Naive thymus-derived CD8-positive, alpha-beta T cell (primary cell): ENCODE results near the gene BBX. TPM values are rescaled to one million over a fixed set of nuclear protein-coding genes. Genes with fewer than 3 reads are reported as not detected.

Experiments
- ATAC-seq, 2 donors: fragments of 150-1000 bp; cut with Tn5 transposase in 1 of 2; sonication (Bioruptor Pico), chemical (Tn5 transposase) in 1 of 2; 1 replicate in 1 of 2; 2 replicates in 1 of 2; pipeline ENCODE4 v1.10.0; 2021; ENCODE audit warnings: mild to moderate bottlenecking in 2 of 2, moderate library complexity in 2 of 2
- POLR2A ChIA-PET: fragments of 350-600 bp; sonication (Branson Sonifier 250); formaldehyde crosslinking; loops from one replicate; lab custom pipeline; 2021; ENCODE audit warnings: antibody characterized with exemption; lab: Charles Lee
- DNase-seq, 10 donors: peaks; one replicate each; pipeline versions ENCODE4 v3.0.0 to v3.0.0-alpha.2; 2020 to 2022
- H3K27ac Mint-ChIP-seq, 10 donors: one replicate each; pipeline ENCODE4 v1.8.0; 2020 to 2022; ENCODE audit warnings: mild to moderate bottlenecking in 10 of 10, mixed read lengths in 10 of 10, moderate library complexity in 4 of 10, inconsistent platforms in 1 of 10
- H3K27me3 Mint-ChIP-seq, 5 donors: one replicate each; pipeline ENCODE4 v1.8.0; 2021 to 2022; ENCODE audit warnings: mixed read lengths in 5 of 5
- H3K36me3 Mint-ChIP-seq, 3 donors: one replicate each; pipeline ENCODE4 v1.8.0; 2020 to 2022; ENCODE audit warnings: mixed read lengths in 3 of 3, mild to moderate bottlenecking in 2 of 3, inconsistent platforms in 1 of 3
- H3K4me1 Mint-ChIP-seq, 4 donors: one replicate each; pipeline ENCODE4 v1.8.0; 2021 to 2022; ENCODE audit warnings: mixed read lengths in 4 of 4
- H3K4me3 Mint-ChIP-seq, 10 donors: one replicate each; pipeline ENCODE4 v1.8.0; 2020 to 2022; ENCODE audit warnings: mild to moderate bottlenecking in 10 of 10, mixed read lengths in 10 of 10, moderate library complexity in 6 of 10, inconsistent platforms in 1 of 10
- H3K9me3 Mint-ChIP-seq, 9 donors: one replicate each; pipeline ENCODE4 v1.8.0; 2020 to 2022; ENCODE audit warnings: mixed read lengths in 9 of 9, mild to moderate bottlenecking in 3 of 9, inconsistent platforms in 1 of 9, moderate library complexity in 1 of 9
- polyA plus RNA-seq, 3 donors: library from polyadenylated mRNA; unstranded; fragments of 300-500 nt; fragmentation: Illumina TruSeq; gene quantifications; one replicate each; pipeline ENCODE4 v1.2.3, GENCODE V29; 2021
- total RNA-seq, 8 experiments: library from RNA in 2 of 8; stranded (reverse) in 2 of 8; gene quantifications; one replicate each; pipeline ENCODE4 v1.2.3 and lab custom pipeline; 2021 to 2026

The BBX gene
- total and polyA plus RNA-seq, 5 experiments from 2014 or later: 86.9 to 95.4 (median 93.2) TPM

DNA sequence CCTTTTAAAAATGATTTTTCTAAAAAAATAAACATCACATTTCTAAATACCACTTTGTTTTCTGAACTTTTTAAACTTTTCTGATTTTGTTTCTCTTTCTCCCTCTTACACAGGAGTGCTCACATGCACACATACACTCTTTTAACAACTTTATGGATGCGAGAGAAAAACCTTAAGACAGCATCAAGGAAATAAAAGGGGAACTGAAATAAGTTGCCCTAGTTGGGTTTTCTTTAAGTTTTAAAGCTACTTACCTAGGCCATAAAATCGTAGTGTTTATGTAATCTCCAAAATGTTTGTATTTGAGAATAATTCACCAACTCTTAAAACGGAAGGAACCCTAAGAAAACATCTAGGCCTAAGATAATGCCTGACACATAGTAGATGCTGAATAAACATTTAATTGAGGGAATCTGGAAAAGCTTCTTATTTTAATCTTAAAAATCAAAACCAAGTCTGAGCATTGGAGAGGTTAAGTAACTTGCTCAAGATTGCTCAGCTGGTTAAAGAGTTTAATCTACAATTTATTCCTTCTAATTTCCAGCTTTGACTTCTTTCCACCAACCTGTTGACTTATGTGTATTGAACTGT lies 1.2 kb upstream of the BBX start:
- H3K36me3 Mint-ChIP-seq: peaks cover 0 to 9% (median 7%) of the 10 kb centered on the region in 3 donors
- POLR2A ChIA-PET: interaction anchor here (1.8 kb wide), 1 partner anchor 18 kb away, joined by 5 read pairs; no protein-coding TSS in a partner anchor
- peaks cover 0 to 7% (median 4%) of the 10 kb centered on the region in 5 donors for H3K27me3 Mint-ChIP-seq
- DNase-seq (no peak), ATAC-seq (no peak)
- H3K4me1 Mint-ChIP-seq: peaks cover 11 to 25% (median 16%) of the 10 kb centered on the region in 4 donors
- no peaks in the 10 kb centered on the region for H3K9me3 Mint-ChIP-seq
- peak overlapping the region in 3 of 10 donors; percentile 25 to 96 (median 66) for H3K27ac Mint-ChIP-seq
- H3K4me3 Mint-ChIP-seq: peak overlapping the region in 1 of 10 donors; percentile 48

DNA sequence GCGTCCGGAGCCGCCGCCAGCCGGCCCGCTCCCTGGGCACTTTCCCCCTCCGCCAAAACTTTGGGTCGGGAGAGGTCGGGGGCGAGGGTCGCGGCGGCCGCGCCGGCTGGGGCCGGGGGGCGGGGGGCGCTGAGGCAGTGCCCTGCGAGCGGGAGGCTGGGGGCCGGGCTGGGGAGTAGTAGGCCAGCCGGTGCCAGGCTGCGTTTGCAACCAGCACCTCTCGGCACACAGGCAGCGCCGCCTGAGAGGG lies 452 bp downstream of the BBX start:
- POLR2A ChIA-PET: interaction anchor here (0.9 to 1.8 kb wide), 4 partner anchors 9 to 108 kb away, joined by 3 to 6 read pairs (median 4); no protein-coding TSS in a partner anchor
- peak overlapping the region; percentile 81 to 100 (median 98) for H3K4me3 Mint-ChIP-seq
- H3K9me3 Mint-ChIP-seq: no peaks in the 10 kb centered on the region
- H3K4me1 Mint-ChIP-seq: peaks cover 13 to 41% (median 31%) of the 10 kb centered on the region in 4 donors
- peak overlapping the region in 9 of 10 donors; percentile 96 to 100 (median 98) for H3K27ac Mint-ChIP-seq
- ATAC-seq: peak; percentile 53
- peaks cover under 1 to 23% (median 9%) of the 10 kb centered on the region in 3 donors for H3K36me3 Mint-ChIP-seq
- DNase-seq: peak in 4 of 10 donors; percentile 52 to 71 (median 68)
- no peaks in the 10 kb centered on the region for H3K27me3 Mint-ChIP-seq

DNA sequence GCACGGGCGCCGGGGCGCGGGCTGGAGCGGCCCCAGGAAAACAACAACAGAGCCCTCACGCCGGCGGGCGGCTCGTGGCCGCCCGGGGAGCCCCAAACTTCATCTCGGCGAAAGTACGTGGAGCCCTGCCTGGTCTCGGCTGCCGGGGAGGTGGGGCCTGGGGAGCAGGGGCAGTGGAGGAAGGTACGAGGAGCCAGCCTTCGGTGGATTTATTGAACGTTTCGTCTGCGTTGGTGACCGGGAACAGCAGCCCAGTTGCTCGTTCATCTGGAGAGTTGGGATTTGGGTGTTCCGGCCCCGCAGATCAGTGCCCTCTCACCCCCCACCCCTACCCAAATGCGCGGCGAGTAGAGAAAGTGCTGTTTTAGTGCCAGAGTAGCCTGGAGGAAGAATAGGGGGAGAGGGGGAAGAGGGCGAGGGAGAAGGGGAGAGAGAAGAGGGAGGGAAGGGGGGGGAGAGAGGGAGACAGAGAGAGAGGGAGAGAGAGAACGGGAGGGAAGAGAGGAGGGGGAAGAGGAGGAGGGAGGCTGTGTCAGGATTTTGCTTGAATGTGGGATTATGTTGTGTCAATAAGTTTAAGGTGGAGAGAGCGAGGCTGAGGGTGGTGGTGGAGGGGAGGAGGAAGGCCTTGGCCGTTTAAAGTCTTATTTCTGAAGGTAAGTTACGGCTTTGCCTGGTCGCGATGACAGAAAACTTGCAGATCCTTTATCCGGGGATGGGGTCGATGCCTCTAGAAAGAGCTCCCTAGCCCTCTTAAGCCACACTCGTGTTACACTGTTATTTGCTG lies 970 bp downstream of the BBX start:
- H3K27ac Mint-ChIP-seq: peak overlapping the region; percentile 92 to 99 (median 96)
- POLR2A ChIA-PET: interaction anchor here (0.7 to 0.9 kb wide), 5 partner anchors 39 to 701 kb away, joined by 3 to 4 read pairs (median 3); no protein-coding TSS in a partner anchor
- H3K27me3 Mint-ChIP-seq: no peaks in the 10 kb centered on the region
- H3K36me3 Mint-ChIP-seq: peaks cover 3 to 26% (median 9%) of the 10 kb centered on the region in 3 donors
- DNase-seq (peak in 8 of 10 donors; percentile 37 to 74 (median 50)), ATAC-seq (no peak)
- H3K4me3 Mint-ChIP-seq: peak overlapping the region; percentile 81 to 100 (median 98)
- no peaks in the 10 kb centered on the region for H3K9me3 Mint-ChIP-seq
- peaks cover 13 to 47% (median 36%) of the 10 kb centered on the region in 4 donors for H3K4me1 Mint-ChIP-seq

DNA sequence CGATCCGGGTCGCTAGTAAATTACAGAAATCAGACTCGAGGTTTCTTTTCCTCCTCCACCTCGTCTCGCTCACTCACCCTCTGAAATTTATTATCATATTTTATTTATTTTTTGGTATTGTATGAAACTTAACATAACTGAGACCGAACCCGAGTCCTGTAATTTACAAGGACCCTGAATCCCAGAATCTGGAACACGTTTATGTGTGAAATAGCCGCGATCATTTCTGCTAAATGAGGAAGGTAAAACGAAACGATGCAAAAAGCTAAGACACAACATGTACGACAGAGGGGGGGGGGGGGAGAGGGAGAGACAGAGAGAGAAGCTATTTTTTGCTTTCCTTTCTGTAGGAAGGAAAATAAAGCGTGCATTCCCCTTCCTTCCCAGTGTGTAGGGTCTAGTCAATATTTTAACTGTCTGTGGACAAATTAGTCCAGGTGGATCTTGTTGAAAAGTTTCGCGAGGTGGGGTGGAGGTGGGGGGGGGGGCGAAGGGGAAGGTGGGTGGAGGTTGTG lies 1.6 kb downstream of the BBX start:
- H3K27ac Mint-ChIP-seq: peak overlapping the region; percentile 92 to 99 (median 96)
- no peaks in the 10 kb centered on the region for H3K9me3 Mint-ChIP-seq
- POLR2A ChIA-PET: interaction anchor here (0.6 to 0.9 kb wide), 5 partner anchors 38 to 701 kb away, joined by 3 to 4 read pairs (median 4); no protein-coding TSS in a partner anchor
- peaks cover 3 to 28% (median 9%) of the 10 kb centered on the region in 3 donors for H3K36me3 Mint-ChIP-seq
- peaks cover 13 to 49% (median 39%) of the 10 kb centered on the region in 4 donors for H3K4me1 Mint-ChIP-seq
- ATAC-seq (no peak), DNase-seq (peak in 6 of 10 donors; percentile 2 to 58 (median 32))
- peak overlapping the region; percentile 81 to 100 (median 98) for H3K4me3 Mint-ChIP-seq
- H3K27me3 Mint-ChIP-seq: no peaks in the 10 kb centered on the region

DNA sequence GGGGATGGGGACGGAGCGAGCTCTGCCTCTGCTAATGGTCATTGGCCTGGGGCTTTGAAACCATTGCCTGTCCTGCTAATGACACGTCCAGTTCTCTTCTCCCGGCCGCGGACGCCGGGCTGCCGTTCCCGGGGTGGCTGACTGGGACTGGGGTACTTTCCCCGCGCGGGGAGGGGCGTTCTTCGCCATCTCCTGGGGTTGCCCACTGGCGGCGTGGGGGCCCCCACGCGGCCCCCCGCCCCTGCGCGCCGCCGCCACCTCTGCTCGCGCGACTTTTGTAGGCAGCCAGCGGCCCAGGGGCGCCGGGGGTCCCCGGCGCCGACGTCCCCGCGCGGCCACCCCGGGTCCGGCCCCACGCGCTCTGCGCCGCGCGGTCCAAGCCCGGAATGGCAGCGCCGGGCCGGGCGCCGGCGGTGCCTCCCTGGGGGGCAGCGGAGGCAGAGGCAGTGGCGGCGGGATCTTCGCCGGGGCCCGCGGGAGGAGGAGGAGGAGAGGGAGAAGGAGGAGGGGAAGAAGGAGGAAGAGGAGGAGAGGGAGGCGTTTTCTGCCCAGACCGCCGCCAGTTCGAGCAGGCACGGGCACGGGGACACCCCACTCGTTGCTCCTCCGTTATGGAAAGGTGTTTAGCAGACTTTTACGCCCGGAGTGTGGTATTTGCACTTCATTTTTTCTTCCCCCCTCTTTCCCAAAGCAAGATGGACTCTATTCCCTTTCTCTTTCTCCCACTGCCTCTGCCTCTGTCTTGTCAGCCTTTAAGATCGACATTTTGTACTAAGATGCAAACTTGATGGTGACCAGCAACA lies 2.3 kb downstream of the BBX start:
- Mint-ChIP-seq H3K4me1 (peaks cover 13 to 54% (median 45%) of the 10 kb centered on the region in 4 donors), H3K4me3 (peak overlapping the region; percentile 81 to 100 (median 98)), H3K9me3 (no peaks in the 10 kb centered on the region), H3K27me3 (no peaks in the 10 kb centered on the region), H3K27ac (peak overlapping the region; percentile 87 to 99 (median 96)), H3K36me3 (peaks cover 3 to 34% (median 9%) of the 10 kb centered on the region in 3 donors)
- ATAC-seq: peak in 1 of 2 donors; percentile 5
- POLR2A ChIA-PET: interaction anchor here (0.6 to 0.9 kb wide), 2 partner anchors 94 to 212 kb away, joined by 4 read pairs; no protein-coding TSS in a partner anchor
- DNase-seq: peak; percentile 14 to 67 (median 43)

DNA sequence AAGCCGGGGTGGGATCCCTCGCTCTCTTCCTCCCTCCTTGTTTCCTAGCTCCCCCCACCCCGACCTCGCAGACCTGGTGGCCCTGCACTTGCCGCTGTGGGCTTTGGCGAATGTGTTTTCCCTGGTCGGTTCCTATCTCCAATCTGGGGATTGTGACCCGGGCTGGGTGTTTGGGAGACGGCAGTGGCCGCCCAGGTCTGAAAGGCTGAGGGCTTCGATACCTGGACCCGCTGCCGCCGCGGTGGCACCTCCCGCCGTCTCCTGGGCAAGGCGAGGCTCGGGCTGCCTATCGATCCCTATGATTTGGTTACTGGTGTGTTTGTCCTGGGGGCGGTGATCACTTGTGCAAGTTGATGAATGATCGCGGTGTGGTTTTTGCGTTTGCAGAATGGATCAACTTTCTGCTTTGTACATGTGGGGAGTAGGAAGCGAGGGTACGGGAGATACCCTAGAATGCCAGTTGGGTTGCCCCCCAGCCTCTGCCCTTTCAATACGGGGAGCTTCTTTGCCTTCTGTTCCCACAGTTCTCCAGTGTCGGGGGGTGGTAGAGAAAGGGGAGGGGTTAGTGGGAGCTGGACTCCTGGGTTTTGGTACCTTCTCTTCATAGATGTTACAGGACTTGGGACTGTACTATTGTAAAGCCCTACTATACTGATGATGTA lies 3.0 kb downstream of the BBX start:
- POLR2A ChIA-PET: no interaction called here
- peak overlapping the region; percentile 71 to 98 (median 90) for H3K27ac Mint-ChIP-seq
- ATAC-seq (no peak), DNase-seq (peak in 4 of 10 donors; percentile 3 to 19 (median 14))
- peak overlapping the region; percentile 81 to 98 (median 94) for H3K4me3 Mint-ChIP-seq
- peaks cover 3 to 35% (median 9%) of the 10 kb centered on the region in 3 donors for H3K36me3 Mint-ChIP-seq
- peaks cover 13 to 55% (median 46%) of the 10 kb centered on the region in 4 donors for H3K4me1 Mint-ChIP-seq
- H3K27me3 Mint-ChIP-seq: no peaks in the 10 kb centered on the region
- no peaks in the 10 kb centered on the region for H3K9me3 Mint-ChIP-seq

DNA sequence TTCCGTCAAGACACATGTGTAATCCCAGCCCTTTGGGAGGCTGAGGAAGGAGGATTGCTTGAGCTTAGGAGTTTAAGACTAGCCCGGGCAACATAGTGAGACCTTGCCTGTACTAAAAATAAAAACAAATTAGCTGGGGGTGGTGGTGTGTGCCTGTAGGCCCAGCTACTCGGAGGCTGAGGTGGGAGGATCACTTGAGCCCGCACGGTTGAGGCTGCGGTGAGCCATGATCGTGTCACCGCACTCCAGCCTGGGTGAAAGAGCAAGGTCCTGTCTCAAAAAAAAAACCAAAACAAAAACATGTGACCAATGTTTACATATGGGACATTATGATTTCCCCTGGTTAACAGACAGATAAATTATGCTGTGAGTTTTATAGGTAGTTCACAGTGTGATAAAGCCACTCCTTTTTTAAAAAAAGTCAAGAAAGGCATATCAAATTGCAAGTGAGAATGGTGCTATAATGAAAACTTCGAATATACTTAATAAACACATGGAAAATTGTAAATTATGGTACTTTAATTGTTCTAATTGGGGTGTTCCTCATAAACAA lies 9.2 kb downstream of the BBX start:
- POLR2A ChIA-PET: interaction anchor here (1.9 kb wide), 1 partner anchor 9 kb away, joined by 6 read pairs; the partner anchor contains the start of gene BBX
- DNase-seq (no peak), ATAC-seq (no peak)
- Mint-ChIP-seq H3K4me1 (peaks cover 7 to 59% (median 45%) of the 10 kb centered on the region in 4 donors), H3K4me3 (no peak overlapping the region), H3K27me3 (no peaks in the 10 kb centered on the region), H3K36me3 (peaks cover 0 to 60% (median 11%) of the 10 kb centered on the region in 3 donors), H3K9me3 (no peaks in the 10 kb centered on the region), H3K27ac (peak overlapping the region in 1 of 10 donors; percentile 51)

DNA sequence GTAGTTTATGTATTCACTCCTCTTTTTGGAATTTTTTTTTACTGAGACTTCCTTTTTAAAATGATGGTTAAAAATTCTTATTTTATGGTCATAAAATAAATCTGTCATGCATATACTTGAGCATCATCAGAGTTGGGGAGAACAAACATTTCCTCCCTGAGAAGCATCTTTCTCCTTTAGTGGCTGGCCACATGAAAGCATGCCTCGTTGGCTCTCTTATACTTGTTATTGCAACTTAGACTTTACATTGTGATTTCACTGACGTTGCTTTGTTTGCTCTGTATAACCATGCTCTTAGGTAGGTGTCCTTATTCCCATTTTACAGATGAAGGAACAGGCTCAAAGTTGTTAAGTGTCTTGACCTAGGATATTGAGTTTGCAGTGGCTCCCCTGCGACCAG lies 18.1 kb downstream of the BBX start:
- POLR2A ChIA-PET: no interaction called here
- peak in 1 of 2 donors; percentile 61 for ATAC-seq

DNA sequence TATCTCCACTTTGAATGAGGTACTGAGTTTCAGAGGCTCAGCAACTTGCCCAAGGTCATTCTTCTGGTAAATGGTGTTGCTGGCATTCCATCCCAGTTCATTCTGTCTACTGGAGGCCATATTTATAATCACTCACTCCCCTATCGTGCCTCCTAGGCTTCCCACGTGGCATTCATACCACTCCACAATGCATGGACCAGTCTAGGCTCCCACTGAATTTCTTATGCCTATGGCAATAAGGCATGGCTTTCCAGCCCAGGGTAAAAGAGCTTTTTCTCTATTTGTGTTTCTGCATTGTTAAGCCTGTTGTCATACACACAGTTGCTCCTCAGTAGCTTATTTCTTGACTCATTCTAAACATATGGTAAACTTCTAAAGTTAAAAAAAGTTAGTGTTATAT lies 19.9 kb downstream of the BBX start:
- Mint-ChIP-seq H3K9me3 (no peaks in the 10 kb centered on the region), H3K27me3 (no peaks in the 10 kb centered on the region), H3K27ac (peak overlapping the region in 3 of 10 donors; percentile 13 to 72 (median 38)), H3K36me3 (peaks cover 0 to 13% (median 5%) of the 10 kb centered on the region in 3 donors), H3K4me1 (peaks cover 19 to 53% (median 43%) of the 10 kb centered on the region in 4 donors), H3K4me3 (no peak overlapping the region)
- ATAC-seq (no peak), DNase-seq (no peak)
- POLR2A ChIA-PET: no interaction called here

More for the DNA sequence above, 18.1 kb downstream of the BBX start:
- Mint-ChIP-seq H3K4me1 (peaks cover 18 to 48% (median 39%) of the 10 kb centered on the region in 4 donors), H3K27me3 (no peaks in the 10 kb centered on the region), H3K9me3 (no peaks in the 10 kb centered on the region), H3K36me3 (peaks cover 0 to 22% (median 6%) of the 10 kb centered on the region in 3 donors), H3K4me3 (no peak overlapping the region), H3K27ac (peak overlapping the region in 1 of 10 donors; percentile 60)
- DNase-seq: peak in 2 of 10 donors; percentile 26 to 36

DNA sequence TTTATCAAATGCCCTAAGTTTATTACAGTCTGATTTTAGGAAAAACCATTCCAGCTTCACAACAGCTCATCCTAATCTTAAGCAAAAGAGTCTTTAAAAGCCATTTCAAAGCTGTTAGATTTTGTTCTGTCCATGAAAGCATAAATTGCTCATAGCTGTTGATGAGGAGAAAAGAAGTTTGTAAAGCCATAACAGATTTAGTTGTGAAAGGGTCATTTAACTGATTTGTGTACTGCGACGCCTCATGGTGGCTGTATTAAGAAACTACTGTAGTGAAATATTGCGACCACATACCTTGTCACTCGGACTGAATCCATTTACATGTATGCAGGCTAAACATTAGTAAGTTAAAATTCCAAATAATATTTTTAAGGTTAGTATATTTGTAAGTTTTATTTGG lies 20.9 kb downstream of the BBX start:
- peaks cover 0 to 4% (median 2%) of the 10 kb centered on the region in 9 donors for H3K9me3 Mint-ChIP-seq
- H3K4me1 Mint-ChIP-seq: peaks cover 21 to 60% (median 41%) of the 10 kb centered on the region in 4 donors
- no peaks in the 10 kb centered on the region for H3K27me3 Mint-ChIP-seq
- POLR2A ChIA-PET: no interaction called here
- ATAC-seq: no peak
- H3K27ac Mint-ChIP-seq: no peak overlapping the region
- peaks cover 7 to 18% (median 11%) of the 10 kb centered on the region in 3 donors for H3K36me3 Mint-ChIP-seq
- no peak for DNase-seq
- no peak overlapping the region for H3K4me3 Mint-ChIP-seq

DNA sequence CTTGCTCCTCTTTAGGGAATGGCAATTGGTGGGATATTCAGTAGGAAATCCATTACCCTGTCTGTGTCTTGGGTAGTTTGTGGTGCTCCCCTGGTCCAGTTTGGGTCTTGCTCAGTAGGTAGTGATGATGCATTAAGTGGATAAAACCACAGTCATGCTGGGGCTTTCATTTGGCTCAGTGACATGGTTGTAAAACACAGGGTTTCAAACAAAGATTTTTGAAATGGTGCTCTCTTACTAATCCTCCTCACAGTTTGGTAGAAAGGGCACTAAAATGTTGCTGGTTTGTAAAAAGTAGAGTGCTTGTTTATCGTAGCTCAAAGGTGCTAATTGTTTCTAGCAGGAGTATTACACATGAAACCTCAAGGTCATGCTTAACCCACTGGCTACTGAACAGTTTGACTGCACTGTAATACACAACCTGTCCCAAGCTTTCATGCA lies 22.9 kb downstream of the BBX start:
- Mint-ChIP-seq H3K27me3 (no peaks in the 10 kb centered on the region), H3K27ac (peak overlapping the region in 1 of 10 donors; percentile 8), H3K36me3 (peaks cover 8 to 24% (median 18%) of the 10 kb centered on the region in 3 donors), H3K4me1 (peaks cover 25 to 62% (median 37%) of the 10 kb centered on the region in 4 donors), H3K9me3 (peaks cover 0 to 4% (median 2%) of the 10 kb centered on the region in 9 donors), H3K4me3 (no peak overlapping the region)
- POLR2A ChIA-PET: no interaction called here
- ATAC-seq: no peak
- DNase-seq: no peak
